ENCODE data around the gene BASP1. TPM values are rescaled to one million over a fixed set of nuclear protein-coding genes. Genes with fewer than 3 reads are reported as not detected.
A peak's percentile ranks its signal among the peaks of the same experiment; 100 is the strongest.

BASP1 gene
- total and polyA plus RNA-seq, 7 donors, result 0.64 to 1.9 (median 1.1) TPM

- Histone ChIP-seq H3K27me3 (ENCODE audit: insufficient read depth in 3 of 3, low read length in 2 of 3) (peaks cover 0 to 54% (median 17%) of the 10 kb centered on the region in 3 donors), H3K4me3 (peak overlapping the region; percentile 62), H3K9me3 (no peaks in the 10 kb centered on the region), H3K36me3 (ENCODE audit: insufficient read depth in 1 of 2, low read depth in 1 of 2) (no peaks in the 10 kb centered on the region), H3K4me1 (no peaks in the 10 kb centered on the region), H3K27ac (no peak overlapping the region)
- intact Hi-C loops (cut with DNase I), result loop anchor here (5.0 to 10.0 kb wide), 2 partner anchors 1093 to 1476 kb away; no protein-coding TSS in a partner anchor
- WGBS, 3 donors, result 8 to 10% (median 9%) methylated on average over 20 of the region's 20 CpGs
- DNase-seq (no peak), ATAC-seq (no peak)
- TF ChIP-seq, protein P1, sequence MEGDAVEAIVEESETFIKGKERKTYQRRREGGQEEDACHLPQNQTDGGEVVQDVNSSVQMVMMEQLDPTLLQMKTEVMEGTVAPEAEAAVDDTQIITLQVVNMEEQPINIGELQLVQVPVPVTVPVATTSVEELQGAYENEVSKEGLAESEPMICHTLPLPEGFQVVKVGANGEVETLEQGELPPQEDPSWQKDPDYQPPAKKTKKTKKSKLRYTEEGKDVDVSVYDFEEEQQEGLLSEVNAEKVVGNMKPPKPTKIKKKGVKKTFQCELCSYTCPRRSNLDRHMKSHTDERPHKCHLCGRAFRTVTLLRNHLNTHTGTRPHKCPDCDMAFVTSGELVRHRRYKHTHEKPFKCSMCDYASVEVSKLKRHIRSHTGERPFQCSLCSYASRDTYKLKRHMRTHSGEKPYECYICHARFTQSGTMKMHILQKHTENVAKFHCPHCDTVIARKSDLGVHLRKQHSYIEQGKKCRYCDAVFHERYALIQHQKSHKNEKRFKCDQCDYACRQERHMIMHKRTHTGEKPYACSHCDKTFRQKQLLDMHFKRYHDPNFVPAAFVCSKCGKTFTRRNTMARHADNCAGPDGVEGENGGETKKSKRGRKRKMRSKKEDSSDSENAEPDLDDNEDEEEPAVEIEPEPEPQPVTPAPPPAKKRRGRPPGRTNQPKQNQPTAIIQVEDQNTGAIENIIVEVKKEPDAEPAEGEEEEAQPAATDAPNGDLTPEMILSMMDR (IDR thresholded peaks at IDR 0.05), result no peak
Measured at GRCh38 chr5:17219006-17219422, 1.6 kb downstream of the BASP1 start.

GRCh38 chr5:17219469-17219868 lies 2.0 kb downstream of the BASP1 start:
- no peaks in the 10 kb centered on the region for H3K9me3 ChIP-seq
- DNase-seq (no peak), ATAC-seq (no peak)
- 74 to 82% (median 76%) methylated on average over 12 of the region's 12 CpGs for WGBS, 3 donors
- TF ChIP-seq, protein P1 (IDR thresholded peaks at IDR 0.05), result no peak
- H3K4me1 ChIP-seq, result no peaks in the 10 kb centered on the region
- H3K36me3 ChIP-seq (ENCODE audit: insufficient read depth in 1 of 2, low read depth in 1 of 2), result no peaks in the 10 kb centered on the region
- H3K27me3 ChIP-seq (ENCODE audit: insufficient read depth in 3 of 3, low read length in 2 of 3), result peaks cover 3 to 54% (median 17%) of the 10 kb centered on the region in 3 donors
- intact Hi-C loops (cut with DNase I), result loop anchor here (5.0 to 10.0 kb wide), 2 partner anchors 1093 to 1475 kb away; no protein-coding TSS in a partner anchor
- no peak overlapping the region for H3K4me3 ChIP-seq
- H3K27ac ChIP-seq, result no peak overlapping the region

- H3K27ac ChIP-seq, result no peak overlapping the region
- no peak for DNase-seq
- no peak for ATAC-seq
- H3K9me3 ChIP-seq, result no peaks in the 10 kb centered on the region
- 88 to 91% (median 90%) methylated on average over 6 of the region's 6 CpGs for WGBS, 3 donors
- H3K36me3 ChIP-seq (ENCODE audit: insufficient read depth in 1 of 2, low read depth in 1 of 2), result no peaks in the 10 kb centered on the region
- no peak overlapping the region for H3K4me3 ChIP-seq
- H3K27me3 ChIP-seq (ENCODE audit: insufficient read depth in 3 of 3, low read length in 2 of 3), result peaks cover 3 to 54% (median 18%) of the 10 kb centered on the region in 3 donors
- intact Hi-C loops (cut with DNase I), result loop anchor here (5.0 to 10.0 kb wide), 2 partner anchors 1092 to 1475 kb away; no protein-coding TSS in a partner anchor
- TF ChIP-seq, protein P1 (IDR thresholded peaks at IDR 0.05), result no peak
- no peaks in the 10 kb centered on the region for H3K4me1 ChIP-seq
Measured at GRCh38 chr5:17219992-17220391, 2.6 kb downstream of the BASP1 start.

DNA sequence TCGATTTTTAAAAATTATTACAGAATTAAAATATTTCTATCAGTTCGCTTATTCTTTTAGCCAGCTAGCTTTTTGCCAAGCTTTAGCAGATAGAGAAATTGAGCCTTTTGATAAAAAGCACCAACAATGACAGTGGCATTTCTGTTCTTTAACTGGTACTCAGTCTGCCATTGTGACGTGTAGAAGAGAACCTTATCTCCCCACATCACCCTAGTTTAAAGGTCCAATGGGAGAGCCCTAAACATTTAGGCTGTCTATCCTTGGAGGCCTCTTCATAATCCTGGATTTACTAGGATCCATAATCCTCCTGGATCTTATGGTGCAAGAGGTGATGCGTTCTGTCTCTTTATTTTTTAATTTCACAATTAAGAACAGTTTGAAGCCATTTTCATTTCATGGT lies 3.0 kb downstream of the BASP1 start:
- WGBS, 3 donors, result 86 to 90% (median 87%) methylated on average over 4 of the region's 4 CpGs
- Histone ChIP-seq H3K4me3 (no peak overlapping the region), H3K36me3 (ENCODE audit: insufficient read depth in 1 of 2, low read depth in 1 of 2) (no peaks in the 10 kb centered on the region), H3K9me3 (no peaks in the 10 kb centered on the region), H3K27ac (no peak overlapping the region), H3K4me1 (no peaks in the 10 kb centered on the region), H3K27me3 (ENCODE audit: insufficient read depth in 3 of 3, low read length in 2 of 3) (peaks cover 3 to 54% (median 18%) of the 10 kb centered on the region in 3 donors)
- DNase-seq (no peak), ATAC-seq (no peak)
- intact Hi-C loops (cut with DNase I), result no loop called here
- TF ChIP-seq, protein P1 (IDR thresholded peaks at IDR 0.05), result no peak
